HepG2 (cell line): Measurements from ENCODE around the gene BIRC6. TPM values are rescaled to one million over a fixed set of nuclear protein-coding genes. Genes with fewer than 3 reads are reported as not detected.

Source experiments
- CENPBD1 ChIP-seq: sonication (generic); formaldehyde crosslinking; IDR thresholded peaks from 2 replicates; pipeline ENCODE4 v1.8.0; 2022; ENCODE audit warnings: missing genetic modification reagents, low read depth, mild to moderate bottlenecking, borderline replicate concordance
- EEA1 ChIP-seq: sonication (generic); formaldehyde crosslinking; IDR thresholded peaks from 2 replicates; pipeline ENCODE4 v1.5.1; 2020; ENCODE audit warnings: mild to moderate bottlenecking, missing genetic modification reagents, borderline replicate concordance
- ETS1 ChIP-seq: sonication (generic); formaldehyde crosslinking; IDR thresholded peaks from 2 replicates; pipeline ENCODE4 v1.4.0; 2020; ENCODE audit warnings: missing genetic modification reagents
- HMG20A ChIP-seq: IDR thresholded peaks from 2 replicates; pipeline ENCODE4 v1.6.1; 2016; ENCODE audit warnings: borderline replicate concordance
- KDM2A ChIP-seq: sonication (generic); formaldehyde crosslinking; IDR thresholded peaks from 2 replicates; pipeline ENCODE4 v1.4.0; 2020; ENCODE audit warnings: low read depth, missing genetic modification reagents, borderline replicate concordance
- MATR3 ChIP-seq: sonication (generic); formaldehyde crosslinking; IDR thresholded peaks from 2 replicates; pipeline ENCODE4 v1.4.0; 2020; ENCODE audit warnings: missing genetic modification reagents
- MEF2D ChIP-seq: sonication (generic); formaldehyde crosslinking; IDR thresholded peaks from 2 replicates; pipeline ENCODE4 v1.5.1; 2020; ENCODE audit warnings: mild to moderate bottlenecking, missing genetic modification reagents
- NBN ChIP-seq: fragments of 450-650 bp; conservative IDR thresholded peaks from 2 replicates; pipeline ENCODE4 v1.6.1; 2017
- REL ChIP-seq: sonication (generic); formaldehyde crosslinking; conservative IDR thresholded peaks from 2 replicates; pipeline ENCODE4 v1.8.0; 2022; ENCODE audit warnings: mild to moderate bottlenecking, missing genetic modification reagents, moderate library complexity
- TP53 ChIP-seq: sonication (generic); formaldehyde crosslinking; conservative IDR thresholded peaks from 2 replicates; pipeline ENCODE4 v1.4.0; 2020; ENCODE audit warnings: missing genetic modification reagents
- ZFP90 ChIP-seq: sonication (generic); formaldehyde crosslinking; IDR thresholded peaks from 2 replicates; pipeline ENCODE4 v1.8.0; 2022; ENCODE audit warnings: missing genetic modification reagents, mild to moderate bottlenecking, inconsistent platforms, borderline replicate concordance
- ZNF17 ChIP-seq: sonication (generic); formaldehyde crosslinking; IDR thresholded peaks from 2 replicates; pipeline ENCODE4 v1.5.0; 2020; ENCODE audit warnings: mild to moderate bottlenecking, missing genetic modification reagents
- ZNF331 ChIP-seq: sonication (generic); formaldehyde crosslinking; IDR thresholded peaks from 2 replicates; pipeline ENCODE4 v1.4.0; 2020; ENCODE audit warnings: missing genetic modification reagents
- ZNF512B ChIP-seq: sonication (generic); formaldehyde crosslinking; IDR thresholded peaks from 2 replicates; pipeline ENCODE4 v1.5.1; 2020; ENCODE audit warnings: missing genetic modification reagents, mild to moderate bottlenecking, borderline replicate concordance
- ZNF556 ChIP-seq: sonication (generic); formaldehyde crosslinking; IDR thresholded peaks from 2 replicates; pipeline ENCODE4 v1.4.0; 2020; ENCODE audit warnings: mild to moderate bottlenecking, missing genetic modification reagents, borderline replicate concordance
- ZNF737 ChIP-seq: sonication (generic); formaldehyde crosslinking; IDR thresholded peaks from 2 replicates; pipeline ENCODE4 v1.5.0; 2020; ENCODE audit warnings: missing genetic modification reagents, mild to moderate bottlenecking, borderline replicate concordance
- ZNF749 ChIP-seq: sonication (generic); formaldehyde crosslinking; IDR thresholded peaks from 2 replicates; pipeline ENCODE4 v1.8.0; 2022; ENCODE audit warnings: mild to moderate bottlenecking, missing genetic modification reagents, moderate library complexity, borderline replicate concordance
- ZNF777 ChIP-seq: sonication (generic); formaldehyde crosslinking; IDR thresholded peaks from 2 replicates; pipeline ENCODE4 v1.4.0; 2020; ENCODE audit warnings: missing genetic modification reagents
- polyA plus RNA-seq, 8 experiments: library from polyadenylated mRNA; depleted of rRNA in 3 of 8; stranded (reverse) in 7 of 8; unstranded in 1 of 8; fragments of >200 nt; fragmentation: Illumina TruSeq in 4 of 8; extraction: Trizol in 4 of 8; gene quantifications; 2 replicates each; pipeline versions ENCODE4 v1.2.1 to v1.2.3, GENCODE V29; 2011 to 2016; ENCODE audit warnings: low read depth in 4 of 8, missing spikeins in 1 of 8, mixed read lengths in 1 of 8; ENCODE audit not compliant: insufficient read depth in 1 of 8
- total RNA-seq, 5 experiments: library from RNA; depleted of rRNA; stranded (reverse); fragments of >200 nt; fragmentation: Illumina TruSeq; extraction: Trizol; gene quantifications; 2 replicates each; pipeline ENCODE4 v1.2.3, GENCODE V29; 2016; ENCODE audit warnings: low read depth in 1 of 5
- TF ChIP-seq, protein P1 (sequence below): sonication (generic); formaldehyde crosslinking; IDR thresholded peaks from 2 replicates; pipeline ENCODE4 v1.5.1; 2020; ENCODE audit warnings: missing genetic modification reagents, mild to moderate bottlenecking, borderline replicate concordance
- TF ChIP-seq, protein P2 (sequence below), 2 experiments: sonication (generic) in 1 of 2; formaldehyde crosslinking in 1 of 2; IDR thresholded peaks; 2 replicates each; pipeline versions ENCODE4 v1.4.0 to v1.6.1; 2018 to 2020; ENCODE audit warnings: missing genetic modification reagents in 2 of 2, borderline replicate concordance in 1 of 2, low read depth in 1 of 2, mild to moderate bottlenecking in 1 of 2, missing biosample characterization in 1 of 2

BIRC6 gene
- total and polyA plus RNA-seq, 2 of the 13 experiments (the other 11 are each of a cell fraction or from before 2014, with no cell fraction given): 65.6 to 120 TPM

DNA sequence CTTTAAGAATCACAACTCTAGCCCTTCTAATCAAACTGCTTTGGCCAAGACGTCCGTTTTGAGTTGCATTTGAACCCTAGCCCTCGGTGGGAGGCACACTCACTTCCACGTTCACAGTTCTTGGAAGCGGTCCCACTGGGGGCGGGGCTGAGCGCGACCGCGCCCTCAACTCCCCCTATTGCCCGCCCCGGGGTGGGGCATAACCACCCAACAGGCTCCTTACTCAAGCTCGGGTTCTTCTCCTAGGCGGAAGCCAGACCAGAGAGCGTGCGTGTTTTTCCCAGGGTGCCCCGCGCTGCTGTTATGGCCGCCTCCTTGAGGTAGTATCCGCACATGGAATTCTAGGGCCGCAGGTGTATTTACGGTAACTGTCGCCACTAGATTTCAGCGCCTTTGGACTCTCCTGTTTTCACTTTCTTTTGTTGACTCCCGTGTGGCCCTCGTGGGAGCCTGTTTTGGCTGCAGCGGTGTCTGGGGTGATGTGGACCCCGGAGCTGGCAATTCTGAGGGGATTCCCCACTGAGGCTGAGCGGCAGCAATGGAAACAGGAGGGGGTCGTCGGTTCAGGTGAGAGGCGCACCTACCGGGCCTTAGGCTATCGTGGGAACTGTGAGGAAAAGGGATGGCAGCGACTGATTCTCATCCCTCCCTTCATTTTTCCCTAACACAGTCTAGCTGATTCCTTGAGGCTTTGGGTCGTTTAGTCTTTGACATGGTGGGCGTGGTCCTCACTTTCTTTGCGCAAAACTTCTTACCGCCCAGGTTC lies 271.2 kb downstream of the BIRC6 start, which contains the start of gene TTC27 (continued):
- TF ChIP-seq ZNF17 (CRISPR knock-in tag): no peak
- no peak for TF ChIP-seq ZNF512B
- TF ChIP-seq, protein P1, sequence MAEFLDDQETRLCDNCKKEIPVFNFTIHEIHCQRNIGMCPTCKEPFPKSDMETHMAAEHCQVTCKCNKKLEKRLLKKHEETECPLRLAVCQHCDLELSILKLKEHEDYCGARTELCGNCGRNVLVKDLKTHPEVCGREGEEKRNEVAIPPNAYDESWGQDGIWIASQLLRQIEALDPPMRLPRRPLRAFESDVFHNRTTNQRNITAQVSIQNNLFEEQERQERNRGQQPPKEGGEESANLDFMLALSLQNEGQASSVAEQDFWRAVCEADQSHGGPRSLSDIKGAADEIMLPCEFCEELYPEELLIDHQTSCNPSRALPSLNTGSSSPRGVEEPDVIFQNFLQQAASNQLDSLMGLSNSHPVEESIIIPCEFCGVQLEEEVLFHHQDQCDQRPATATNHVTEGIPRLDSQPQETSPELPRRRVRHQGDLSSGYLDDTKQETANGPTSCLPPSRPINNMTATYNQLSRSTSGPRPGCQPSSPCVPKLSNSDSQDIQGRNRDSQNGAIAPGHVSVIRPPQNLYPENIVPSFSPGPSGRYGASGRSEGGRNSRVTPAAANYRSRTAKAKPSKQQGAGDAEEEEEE: no peak
- no peak for TF ChIP-seq NBN
- peak; percentile 70; the same call in 1 of the 2 replicates for TF ChIP-seq ZFP90 (CRISPR knock-in tag)
- TF ChIP-seq ZNF749 (CRISPR knock-in tag): no peak
- peak; percentile 79; the same call in 1 of the 2 replicates for TF ChIP-seq ZNF556 (CRISPR knock-in tag)
- TF ChIP-seq ZNF777 (CRISPR knock-in tag): no peak; the same call in 1 of the 2 replicates
- TF ChIP-seq KDM2A (CRISPR knock-in tag): peak; percentile 96
- TF ChIP-seq MATR3: no peak
- TF ChIP-seq, protein P2, sequence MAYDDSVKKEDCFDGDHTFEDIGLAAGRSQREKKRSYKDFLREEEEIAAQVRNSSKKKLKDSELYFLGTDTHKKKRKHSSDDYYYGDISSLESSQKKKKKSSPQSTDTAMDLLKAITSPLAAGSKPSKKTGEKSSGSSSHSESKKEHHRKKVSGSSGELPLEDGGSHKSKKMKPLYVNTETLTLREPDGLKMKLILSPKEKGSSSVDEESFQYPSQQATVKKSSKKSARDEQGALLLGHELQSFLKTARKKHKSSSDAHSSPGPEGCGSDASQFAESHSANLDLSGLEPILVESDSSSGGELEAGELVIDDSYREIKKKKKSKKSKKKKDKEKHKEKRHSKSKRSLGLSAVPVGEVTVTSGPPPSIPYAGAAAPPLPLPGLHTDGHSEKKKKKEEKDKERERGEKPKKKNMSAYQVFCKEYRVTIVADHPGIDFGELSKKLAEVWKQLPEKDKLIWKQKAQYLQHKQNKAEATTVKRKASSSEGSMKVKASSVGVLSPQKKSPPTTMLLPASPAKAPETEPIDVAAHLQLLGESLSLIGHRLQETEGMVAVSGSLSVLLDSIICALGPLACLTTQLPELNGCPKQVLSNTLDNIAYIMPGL (CRISPR knock-in tag; IDR thresholded peaks at IDR 0.05; ENCODE audit: borderline replicate concordance in 1 of 2, low read depth in 1 of 2): peak; percentile 69 to 74; a peak in 3 of 4 replicates
- no peak; the same call in 1 of the 2 replicates for TF ChIP-seq ZNF331 (CRISPR knock-in tag)
- TF ChIP-seq REL (CRISPR knock-in tag): no peak
- no peak for TF ChIP-seq ETS1 (CRISPR knock-in tag)
- 0 out of 2 replicates have a peak, but pooled peaks have one; percentile 5 for TF ChIP-seq EEA1 (CRISPR knock-in tag)
- TF ChIP-seq ZNF737: no peak
- TF ChIP-seq MEF2D: no peak; the same call in 1 of the 2 replicates
- no peak for TF ChIP-seq HMG20A
- TF ChIP-seq TP53: 0 out of 2 replicates have a peak, but pooled peaks have one; percentile 69
- TF ChIP-seq CENPBD1: no peak
